GM19468 (cell line): ENCODE results near the gene DYNLRB1.
"Not testable (repeated sequence)": the region's sequence is repeated elsewhere in the genome, so short reads cannot be mapped to it uniquely, and the experiment has no call there.

Experiments used
- ATAC-seq: cut with Tn5 transposase; IDR thresholded peaks from one replicate; pipeline ENCODE4 v1.9.1; 2021; ENCODE audit warnings: mild to moderate bottlenecking, moderate library complexity, moderate number of reproducible peaks; ENCODE audit not compliant: unreplicated experiment; ENCODE audit errors: extremely low read depth

The DYNLRB1 gene

GRCh38 chr20:34516247-34517113 is at the start of gene DYNLRB1:
TSS of gene DYNLRB1 (plus strand) at chr20:34516422. CDS start at chr20:34516459, 37 bp downstream.
- ATAC-seq = no peak

- no peak for ATAC-seq
Measured at GRCh38 chr20:34468951-34469350, 47.3 kb upstream of the DYNLRB1 start.

GRCh38 chr20:34472246-34472925 is 43.8 kb upstream of the DYNLRB1 start:
- no peak for ATAC-seq

GRCh38 chr20:34473262-34473883 is 42.8 kb upstream of the DYNLRB1 start:
- no peak for ATAC-seq

GRCh38 chr20:34475979-34476736 is 40.1 kb upstream of the DYNLRB1 start:
- no peak for ATAC-seq

- no peak for ATAC-seq
Measured at GRCh38 chr20:34479627-34480026, 36.6 kb upstream of the DYNLRB1 start.

- ATAC-seq = not testable (repeated sequence)
Measured at GRCh38 chr20:34482154-34482553, 34.1 kb upstream of the DYNLRB1 start.

- ATAC-seq = not testable (repeated sequence)
Measured at GRCh38 chr20:34483585-34484220, 32.5 kb upstream of the DYNLRB1 start.

- ATAC-seq = no peak
Measured at GRCh38 chr20:34485068-34485634, 31.1 kb upstream of the DYNLRB1 start.

- no peak for ATAC-seq
Measured at GRCh38 chr20:34491226-34491931, 24.8 kb upstream of the DYNLRB1 start.

- ATAC-seq = no peak
Measured at GRCh38 chr20:34491932-34492509, 24.2 kb upstream of the DYNLRB1 start.

- ATAC-seq = no peak
Measured at GRCh38 chr20:34493646-34494045, 22.6 kb upstream of the DYNLRB1 start.

GRCh38 chr20:34495307-34495706 is 20.9 kb upstream of the DYNLRB1 start:
- no peak for ATAC-seq

- ATAC-seq = no peak
Measured at GRCh38 chr20:34495916-34496315, 20.3 kb upstream of the DYNLRB1 start.

- ATAC-seq = not testable (repeated sequence)
Measured at GRCh38 chr20:34497596-34497995, 18.6 kb upstream of the DYNLRB1 start.

GRCh38 chr20:34500823-34501222 is 15.4 kb upstream of the DYNLRB1 start:
- no peak for ATAC-seq

GRCh38 chr20:34506480-34506879 is 9.7 kb upstream of the DYNLRB1 start:
- no peak for ATAC-seq

- ATAC-seq = no peak
Measured at GRCh38 chr20:34507702-34508413, 8.4 kb upstream of the DYNLRB1 start.
